CD4-positive, alpha-beta T cell treated with Interleukin-1 beta for 1 hour (primary cell): Measurements from ENCODE around the gene CCDC80.

ENCODE experiments used
- DNase-seq, 2 donors: peaks; one replicate each; pipeline ENCODE4 v3.0.0-alpha.2; 2020 to 2022

CCDC80 gene

GRCh38 chr3:112631257-112631656 lies 9.7 kb downstream of the CCDC80 start:
- DNase-seq = no peak

- DNase-seq = no peak
These were observed 11.5 kb downstream of the CCDC80 start for GRCh38 chr3:112629425-112629824.

DNA sequence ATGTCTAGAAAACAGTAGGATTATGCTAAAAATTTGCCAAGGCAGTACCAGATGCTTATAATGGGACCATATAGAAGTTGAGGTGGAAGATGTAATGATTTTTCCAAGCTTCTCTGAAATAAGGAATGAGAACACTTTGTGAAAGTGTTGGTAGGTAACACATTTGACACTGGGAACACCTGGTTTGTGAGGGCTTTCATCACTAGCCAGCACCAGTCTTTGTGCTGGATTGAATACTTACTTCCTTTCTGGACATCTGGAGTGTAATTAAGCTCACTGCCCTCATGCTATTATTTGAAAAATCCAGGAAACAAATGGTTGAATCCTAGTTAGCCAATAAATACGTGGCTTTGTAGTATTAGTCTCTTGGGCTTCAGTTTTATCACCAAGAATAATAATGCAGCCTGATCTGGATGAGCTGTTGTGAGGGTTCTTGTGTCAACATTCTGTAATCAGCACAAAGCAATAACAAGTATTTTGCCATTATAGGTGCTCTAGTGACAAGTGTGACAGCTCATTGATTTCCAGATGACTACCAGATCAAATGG lies 12.9 kb downstream of the CCDC80 start:
- no peak for DNase-seq

DNA sequence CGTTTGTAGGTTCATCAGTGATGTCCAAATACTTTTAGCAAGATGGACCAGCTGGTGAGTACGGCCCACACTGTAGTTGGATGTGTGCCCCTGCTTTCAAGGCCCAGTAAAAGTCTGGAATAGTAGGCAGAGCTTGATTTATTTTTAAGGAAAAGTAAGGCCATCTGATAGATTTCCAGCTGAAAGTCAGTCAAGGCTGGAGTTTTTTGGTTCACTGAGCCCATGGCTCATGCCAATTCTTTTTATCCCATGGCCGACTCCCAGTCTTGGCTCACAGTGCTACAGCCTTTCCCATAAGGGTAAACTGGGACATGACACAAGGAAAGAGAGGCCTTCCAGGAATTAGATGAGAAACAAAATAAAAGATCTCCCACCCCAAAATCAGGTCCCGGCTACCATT lies 13.5 kb downstream of the CCDC80 start:
- DNase-seq = no peak

DNA sequence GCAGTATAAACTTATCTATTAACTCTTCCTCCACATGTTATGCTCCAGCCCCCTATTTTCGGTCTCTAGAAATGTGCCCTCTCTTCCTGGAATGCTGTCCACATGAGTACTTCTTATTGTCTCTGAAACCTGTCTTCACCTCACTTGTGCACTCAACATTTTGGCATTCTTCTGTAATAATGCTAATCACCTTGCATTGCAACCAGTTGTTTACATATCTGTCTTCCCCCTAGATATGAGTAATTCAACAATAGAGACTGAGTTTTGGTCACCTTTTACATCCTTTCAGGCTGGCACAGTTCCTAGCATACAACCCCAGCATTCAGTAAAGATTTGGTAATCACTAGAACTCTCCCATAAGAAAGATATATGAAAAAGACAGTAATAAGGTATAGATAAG lies 17.2 kb downstream of the CCDC80 start:
- no peak for DNase-seq

DNA sequence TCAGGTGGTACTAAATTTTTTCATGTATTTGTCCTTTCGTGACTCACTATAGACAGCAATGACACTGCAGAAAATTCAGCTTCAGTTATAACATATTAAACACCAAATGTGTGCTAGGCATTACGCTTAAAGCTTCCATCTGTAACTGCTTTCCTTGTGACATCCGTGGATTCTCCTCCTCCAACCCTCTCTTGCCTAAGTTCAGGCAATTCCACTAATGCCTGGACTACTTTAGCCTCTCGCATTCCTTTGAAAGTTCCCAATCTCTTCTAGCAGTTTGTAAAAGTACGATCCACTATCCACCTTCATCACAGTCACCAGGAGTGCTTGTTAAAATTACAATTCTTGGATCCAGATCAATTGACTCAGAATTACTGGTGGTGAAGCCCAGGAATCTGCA lies 17.7 kb downstream of the CCDC80 start:
- DNase-seq = no peak

GRCh38 chr3:112619295-112619694 lies 21.6 kb downstream of the CCDC80 start:
- no peak for DNase-seq

- no peak for DNase-seq
These were observed 23.7 kb downstream of the CCDC80 start for GRCh38 chr3:112617285-112617684.

DNA sequence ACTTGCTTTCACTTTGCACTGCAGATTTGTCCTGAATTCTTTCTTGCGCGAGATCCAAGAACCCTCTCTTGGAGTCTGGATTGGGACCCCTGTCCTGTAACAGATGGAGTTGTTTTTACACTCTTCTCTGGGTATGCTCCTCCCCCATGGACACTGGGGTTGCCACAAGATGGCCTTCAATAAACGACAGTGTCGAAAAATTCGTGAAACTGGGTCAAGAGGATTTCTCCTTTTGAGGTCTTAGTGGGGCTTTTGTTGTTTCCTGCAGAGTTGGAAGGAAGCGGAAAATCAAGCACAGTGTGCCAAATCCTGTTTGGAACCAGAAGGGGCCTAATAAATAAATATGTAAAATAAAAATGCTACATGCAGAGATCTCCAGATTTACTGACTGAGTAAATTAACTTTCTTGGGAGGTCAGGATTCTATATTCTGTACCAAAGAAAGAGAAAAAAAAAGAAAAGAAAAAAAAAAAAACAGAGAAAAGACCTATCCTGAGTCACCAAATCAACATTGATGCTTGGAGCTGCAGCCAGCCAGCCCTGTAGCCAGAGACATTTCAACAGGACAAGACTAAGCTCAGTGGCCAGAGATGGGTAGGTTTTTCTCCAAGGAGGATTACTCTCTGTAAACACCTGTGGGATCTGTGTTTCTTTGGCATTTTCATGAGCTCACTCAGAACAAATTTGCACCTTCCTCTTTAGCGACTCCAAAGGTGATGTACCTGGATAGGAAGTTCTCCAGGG lies 24.8 kb downstream of the CCDC80 start:
- DNase-seq = no peak

- DNase-seq = no peak
These were observed 29.0 kb downstream of the CCDC80 start for GRCh38 chr3:112611752-112612515.

GRCh38 chr3:112610121-112610520 lies 30.8 kb downstream of the CCDC80 start:
- DNase-seq = no peak

DNA sequence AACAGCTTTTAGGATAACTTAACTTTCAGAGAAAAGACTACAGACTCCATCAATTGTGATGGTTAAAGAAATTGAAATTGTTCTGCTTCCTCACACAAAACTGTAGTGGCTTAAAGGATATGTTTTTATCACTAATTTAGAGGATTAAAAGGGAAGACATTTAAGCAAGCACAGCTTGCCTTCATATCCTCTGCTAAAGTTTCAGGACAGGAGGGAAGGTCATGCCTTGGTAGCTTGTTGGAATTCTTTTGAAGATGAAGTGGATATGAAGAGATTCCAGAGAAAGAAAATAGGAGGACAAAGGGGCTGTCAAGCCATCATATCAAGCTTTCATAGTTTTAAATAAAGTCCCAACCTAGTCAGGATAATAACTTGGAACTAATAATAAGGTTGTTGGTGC lies 33.1 kb downstream of the CCDC80 start:
- no peak for DNase-seq

DNA sequence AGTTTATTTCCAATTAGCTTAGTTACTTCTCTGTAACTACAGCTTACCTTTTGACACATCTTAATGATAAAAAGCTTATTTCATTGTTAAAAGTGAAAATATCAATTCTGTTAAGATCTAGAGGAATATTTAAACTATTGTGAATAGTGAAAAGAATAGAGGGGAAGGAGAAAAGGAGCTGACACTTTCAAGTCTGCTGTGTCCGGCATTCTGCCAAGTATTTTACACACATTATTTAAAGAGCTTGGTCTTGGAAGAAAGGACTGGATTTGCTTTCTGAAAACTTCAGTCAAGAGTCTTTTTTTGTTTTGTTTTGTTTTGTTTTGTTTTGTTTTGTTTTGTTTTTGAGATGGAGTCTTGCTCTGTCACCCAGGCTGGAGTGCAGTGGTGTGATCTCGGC lies 34.8 kb downstream of the CCDC80 start:
- no peak for DNase-seq

DNA sequence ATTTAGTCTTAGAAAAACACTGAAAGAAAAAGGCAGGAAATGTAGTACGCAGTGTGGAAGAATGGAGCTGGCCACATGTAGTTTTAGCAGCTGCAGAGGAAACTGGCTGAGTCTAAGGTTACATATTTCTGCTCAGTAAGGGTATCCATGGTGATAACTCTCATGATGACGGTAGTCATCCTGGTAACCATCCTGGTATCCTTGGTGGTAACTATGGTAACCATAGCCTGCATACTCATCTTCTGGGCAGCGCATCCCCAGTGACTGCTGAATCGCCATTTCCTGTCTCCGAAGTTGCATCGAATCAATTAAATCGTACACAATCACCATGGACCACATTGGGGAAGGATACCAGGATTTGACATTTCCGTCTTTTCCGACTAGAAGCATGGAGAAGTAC lies 35.7 kb downstream of the CCDC80 start:
- DNase-seq = no peak

DNA sequence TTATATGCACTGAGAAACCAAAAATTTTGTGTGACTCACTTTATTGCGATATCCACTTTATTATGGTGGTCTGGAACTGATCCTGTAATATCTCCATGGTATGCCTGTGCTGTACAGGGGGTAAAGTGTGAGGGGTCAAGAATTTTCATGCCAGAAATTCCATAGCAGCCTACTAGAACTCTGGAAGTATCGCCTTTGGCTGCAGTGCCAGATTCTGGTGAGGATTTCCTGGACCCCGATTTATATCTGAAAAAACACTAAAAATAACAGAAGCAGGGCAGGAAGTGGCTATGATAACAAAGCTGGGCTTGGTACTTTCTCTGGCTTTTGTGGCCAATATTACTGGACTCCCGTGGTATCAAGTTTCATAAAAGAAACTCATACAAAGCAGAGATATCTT lies 36.4 kb downstream of the CCDC80 start:
- no peak for DNase-seq

- DNase-seq = no peak
These were observed 38.6 kb downstream of the CCDC80 start for GRCh38 chr3:112602217-112602838.

DNA sequence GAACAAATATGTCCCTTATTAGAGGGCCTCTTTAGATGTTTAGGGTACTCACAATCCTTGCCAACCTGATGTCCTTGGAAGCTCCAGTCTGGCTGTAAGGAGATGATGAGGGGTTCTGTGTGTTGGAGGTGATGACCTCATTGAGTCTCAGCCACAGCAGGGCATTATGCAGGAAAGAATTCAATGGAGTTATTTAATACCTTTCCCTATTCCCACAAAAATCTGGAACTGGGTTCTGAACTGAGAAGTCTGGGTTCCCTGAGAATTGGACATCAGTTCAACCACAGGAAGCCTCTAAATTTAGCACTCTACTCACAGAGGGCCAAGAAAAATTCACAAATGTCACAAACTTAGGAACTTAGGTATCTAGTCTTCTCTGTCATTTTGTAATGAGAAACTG lies 42.2 kb downstream of the CCDC80 start:
- DNase-seq = no peak

- DNase-seq = no peak
These were observed 43.0 kb downstream of the CCDC80 start for GRCh38 chr3:112597945-112598344.

DNA sequence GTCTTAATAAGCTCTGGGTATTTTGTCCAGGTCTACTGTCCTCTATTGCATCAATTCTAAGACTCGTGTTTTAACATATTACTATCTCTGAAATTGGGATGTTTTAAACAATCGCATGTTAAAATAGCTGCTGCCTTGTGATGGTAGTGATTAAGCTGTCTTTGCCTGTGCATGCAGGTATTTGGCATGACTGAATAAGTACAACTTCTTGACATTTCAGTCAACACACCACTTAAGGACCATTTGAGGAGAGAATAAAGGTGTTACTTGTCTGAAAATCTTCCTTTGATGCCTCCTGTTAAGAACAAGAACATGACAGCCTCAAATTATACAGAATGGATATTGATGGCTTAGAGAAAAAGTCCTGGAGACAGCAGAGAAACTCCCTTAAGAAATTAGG lies 46.1 kb downstream of the CCDC80 start:
- no peak for DNase-seq

DNA sequence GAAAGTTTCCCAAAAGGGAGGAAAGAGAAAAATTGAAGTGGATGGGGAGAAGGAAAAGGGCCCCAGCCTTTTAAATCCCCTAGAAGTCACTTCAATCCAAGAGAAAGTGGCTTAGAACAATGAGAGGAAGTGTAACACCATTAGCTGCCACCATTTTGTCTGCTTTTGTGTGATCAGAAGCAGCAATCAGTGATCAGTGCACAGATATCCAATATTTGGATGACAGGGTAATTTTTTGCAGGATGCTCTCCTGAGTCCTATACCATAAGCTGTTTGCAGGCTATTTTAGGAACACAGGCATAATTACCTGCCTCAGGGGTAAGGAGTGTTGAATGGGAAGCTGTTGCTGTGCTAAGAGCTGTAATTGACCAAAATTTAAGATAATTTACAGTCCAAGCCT lies 47.7 kb downstream of the CCDC80 start:
- DNase-seq = no peak

DNA sequence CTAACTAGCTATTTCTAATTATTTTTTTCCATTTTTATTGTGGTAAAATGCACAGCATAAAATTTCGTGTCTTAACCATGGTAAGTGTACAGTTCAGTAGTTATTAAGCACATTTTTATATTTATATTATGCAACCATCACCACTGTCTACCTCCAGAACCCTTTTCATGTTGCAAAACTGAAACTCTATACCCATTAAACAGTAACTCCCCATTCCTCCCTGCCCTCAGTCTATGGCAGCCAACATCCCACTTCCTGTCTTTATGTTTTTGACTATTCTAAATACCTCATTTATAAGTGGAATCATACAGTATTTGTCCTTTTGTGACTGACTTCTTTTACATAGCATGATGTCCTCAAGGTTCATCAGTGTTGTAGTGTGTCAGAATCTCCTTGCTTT lies 53.6 kb downstream of the CCDC80 start:
- no peak for DNase-seq

GRCh38 chr3:112585782-112586181 lies 55.2 kb downstream of the CCDC80 start:
- no peak for DNase-seq

DNA sequence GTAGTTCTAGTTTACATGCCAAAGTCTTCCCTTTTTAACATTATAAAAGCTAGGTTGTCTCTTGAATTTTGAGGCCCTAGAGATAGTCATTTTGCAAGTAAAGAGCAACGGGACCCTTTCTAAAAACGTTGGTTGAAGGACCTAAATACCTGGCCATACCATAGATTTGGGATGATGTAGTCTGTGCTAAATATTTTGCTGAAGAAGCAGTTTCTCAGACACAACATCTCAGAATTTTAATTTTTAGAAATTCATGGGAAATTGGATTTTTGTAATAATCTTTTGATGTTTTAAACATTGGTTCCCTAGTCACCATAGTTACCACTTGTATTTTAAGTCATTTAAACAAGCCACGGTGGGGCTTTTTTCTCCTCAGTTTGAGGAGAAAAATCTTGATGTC lies 57.8 kb downstream of the CCDC80 start:
- DNase-seq = no peak
